ENCODE measurements around the gene CDC14B.

- TF ChIP-seq GATA2 (IDR thresholded peaks at IDR 0.05; ENCODE audit: low read depth, low read length) = no peak
- TF ChIP-seq GATA3 (IDR thresholded peaks at IDR 0.05; ENCODE audit: low read depth, low read length) = no peak
These were observed 123.1 kb downstream of the CDC14B start for GRCh38 chr9:96496368-96497116.
